ENCODE results near the gene HSPA12A. TPM values are rescaled to one million over a fixed set of nuclear protein-coding genes. Genes with fewer than 3 reads are reported as not detected.

Gene HSPA12A
- total and polyA plus RNA-seq, 5 donors = 8.4 to 21.9 (median 15.1) TPM

GRCh38 chr10:116722736-116723427, 19.5 kb downstream of the HSPA12A start:
- Histone ChIP-seq H3K4me3 (ENCODE audit: low read length) (no peak overlapping the region), H3K9me3 (ENCODE audit: control insufficient read depth, low read length) (no peaks in the 10 kb centered on the region), H3K4me1 (ENCODE audit: control insufficient read depth, insufficient read depth, low read length) (no peaks in the 10 kb centered on the region), H3K27ac (ENCODE audit: low read length) (no peak overlapping the region), H3K27me3 (ENCODE audit: control insufficient read depth, insufficient read depth) (no peaks in the 10 kb centered on the region)
- DNase-seq (no peak), ATAC-seq (no peak)
- intact Hi-C loops (cut with DNase I) = no loop called here
- 85% methylated on average over 6 of the region's 6 CpGs for WGBS

DNA sequence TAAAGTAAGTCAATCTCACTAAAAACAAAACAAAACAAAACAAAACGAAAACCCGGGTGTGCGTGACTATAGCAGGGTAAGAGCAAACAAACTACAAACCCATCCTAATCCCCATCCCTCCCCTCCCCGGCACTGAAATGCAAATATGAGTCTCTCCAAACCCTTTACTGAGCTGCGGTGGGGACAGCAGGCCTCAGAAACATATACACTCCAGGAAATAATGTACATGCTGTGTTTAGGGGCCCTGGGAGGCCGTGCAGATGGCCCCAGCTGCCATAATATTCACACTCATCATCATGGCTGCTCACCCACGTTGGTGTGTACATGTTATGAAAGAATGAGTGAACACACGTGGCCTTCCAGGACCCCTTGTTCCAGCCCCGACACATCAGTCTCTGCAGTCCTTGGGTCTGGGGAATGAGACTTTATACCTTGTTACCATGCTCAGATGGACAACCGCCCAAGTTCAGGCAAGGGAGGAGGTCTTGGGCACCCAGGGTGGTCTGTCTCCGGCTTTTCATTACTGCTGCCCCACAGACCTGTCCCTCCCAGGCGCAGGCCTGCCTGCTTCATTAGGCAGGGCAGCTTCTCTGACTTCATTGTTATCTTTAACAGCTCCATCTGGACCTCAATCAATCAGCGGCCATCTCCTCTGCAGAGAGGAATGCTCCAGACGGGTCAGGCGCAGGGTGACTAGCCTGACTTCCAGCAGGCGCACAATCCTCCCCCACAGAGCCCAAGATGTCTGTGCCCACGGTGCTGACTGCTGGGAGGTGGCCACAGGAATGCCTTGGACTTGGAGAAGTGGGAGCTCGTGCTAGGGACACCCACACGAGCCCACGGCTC, 20.6 kb downstream of the HSPA12A start:
- Histone ChIP-seq H3K4me3 (ENCODE audit: low read length) (no peak overlapping the region), H3K27ac (ENCODE audit: low read length) (no peak overlapping the region), H3K4me1 (ENCODE audit: control insufficient read depth, insufficient read depth, low read length) (peaks cover 3% of the 10 kb centered on the region), H3K27me3 (ENCODE audit: control insufficient read depth, insufficient read depth) (no peaks in the 10 kb centered on the region), H3K9me3 (ENCODE audit: control insufficient read depth, low read length) (no peaks in the 10 kb centered on the region)
- DNase-seq = no peak
- intact Hi-C loops (cut with DNase I) = no loop called here
- ATAC-seq = no peak
- WGBS = 62% methylated on average over 20 of the region's 20 CpGs

DNA sequence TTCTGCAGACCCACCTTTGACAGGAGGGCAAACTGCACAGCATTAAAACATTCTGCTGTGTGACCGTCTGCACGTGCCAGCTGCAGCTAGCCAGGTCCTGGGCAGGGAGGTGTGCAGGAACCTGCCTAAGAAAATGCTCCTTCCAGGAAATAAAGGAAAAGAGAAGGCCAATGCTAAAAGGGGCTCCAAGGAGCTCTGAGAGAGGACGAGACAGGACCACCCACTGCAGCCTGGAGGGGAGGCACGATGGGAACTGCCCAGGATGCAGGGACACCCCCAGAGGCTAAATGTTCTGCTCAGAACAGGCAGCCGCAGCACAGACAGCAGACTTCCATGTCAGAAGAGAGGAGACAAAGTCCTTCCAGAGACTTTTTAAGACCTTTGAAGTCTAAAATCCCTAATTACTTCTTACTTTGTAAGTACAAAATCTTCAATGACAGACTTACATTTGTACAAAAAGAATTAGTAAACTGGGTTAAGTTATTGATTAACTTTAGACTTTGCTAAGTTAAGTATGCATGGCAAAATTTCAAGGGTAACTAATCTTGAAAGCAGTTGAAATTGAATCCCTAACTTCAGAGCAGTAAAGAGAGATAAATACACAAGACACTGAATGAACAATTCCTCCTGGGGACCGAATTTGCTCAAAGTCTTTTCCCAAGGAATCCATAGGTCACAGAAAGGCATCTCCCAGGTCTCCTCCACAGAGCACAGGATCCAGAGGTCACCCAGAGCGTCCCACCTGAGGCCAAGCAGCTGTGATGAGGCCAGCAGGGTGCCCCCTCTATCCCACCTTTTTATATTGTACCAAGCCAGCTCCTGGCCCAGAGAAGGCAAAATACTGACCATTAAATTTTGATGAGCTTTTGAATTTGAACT, 21.5 kb downstream of the HSPA12A start:
- intact Hi-C loops (cut with DNase I) = no loop called here
- Histone ChIP-seq H3K4me3 (ENCODE audit: low read length) (no peak overlapping the region), H3K27ac (ENCODE audit: low read length) (no peak overlapping the region), H3K9me3 (ENCODE audit: control insufficient read depth, low read length) (no peaks in the 10 kb centered on the region), H3K27me3 (ENCODE audit: control insufficient read depth, insufficient read depth) (no peaks in the 10 kb centered on the region), H3K4me1 (ENCODE audit: control insufficient read depth, insufficient read depth, low read length) (peaks cover 7% of the 10 kb centered on the region)
- no peak for ATAC-seq
- DNase-seq = no peak
- 74% methylated on average over 7 of the region's 7 CpGs for WGBS

DNA sequence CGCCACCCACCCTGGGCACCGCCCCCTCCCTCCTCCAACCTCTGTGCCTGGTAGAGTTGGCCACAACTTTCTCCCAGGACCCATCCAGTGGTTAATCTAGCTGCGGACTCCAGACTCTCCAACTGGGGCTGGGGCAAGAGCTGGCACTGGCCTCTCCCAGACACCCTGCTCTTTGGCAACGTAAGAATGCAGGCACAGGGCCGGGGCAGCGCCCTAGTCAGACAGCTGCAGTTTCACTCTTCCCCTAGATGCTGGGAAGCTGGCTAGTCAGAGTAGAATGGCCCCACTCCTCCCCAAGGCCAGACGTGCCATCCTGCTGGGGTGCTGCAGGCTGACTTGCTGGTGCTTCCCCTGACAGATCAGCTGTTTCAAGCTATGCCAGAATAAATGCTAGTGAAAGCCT, 22.1 kb downstream of the HSPA12A start:
- intact Hi-C loops (cut with DNase I) = no loop called here
- ATAC-seq (peak in 1 of 2 donors; percentile 29), DNase-seq (peak in 2 of 3 donors; percentile 29 to 38)
- no peaks in the 10 kb centered on the region for H3K9me3 ChIP-seq (ENCODE audit: control insufficient read depth, low read length)
- no peak overlapping the region for H3K4me3 ChIP-seq (ENCODE audit: low read length)
- no peak overlapping the region for H3K27ac ChIP-seq (ENCODE audit: low read length)
- WGBS = 79% methylated on average over 7 of the region's 7 CpGs
- H3K27me3 ChIP-seq (ENCODE audit: control insufficient read depth, insufficient read depth) = no peaks in the 10 kb centered on the region
- peaks cover 7% of the 10 kb centered on the region for H3K4me1 ChIP-seq (ENCODE audit: control insufficient read depth, insufficient read depth, low read length)

- ATAC-seq (no peak), DNase-seq (no peak)
- WGBS = 76% methylated on average over 1 of the region's 1 CpG
- H3K27ac ChIP-seq (ENCODE audit: low read length) = no peak overlapping the region
- peaks cover 7% of the 10 kb centered on the region for H3K4me1 ChIP-seq (ENCODE audit: control insufficient read depth, insufficient read depth, low read length)
- H3K27me3 ChIP-seq (ENCODE audit: control insufficient read depth, insufficient read depth) = no peaks in the 10 kb centered on the region
- intact Hi-C loops (cut with DNase I) = no loop called here
- H3K9me3 ChIP-seq (ENCODE audit: control insufficient read depth, low read length) = no peaks in the 10 kb centered on the region
- no peak overlapping the region for H3K4me3 ChIP-seq (ENCODE audit: low read length)
Observed at GRCh38 chr10:116719804-116720203, 22.6 kb downstream of the HSPA12A start.

- intact Hi-C loops (cut with DNase I) = no loop called here
- H3K9me3 ChIP-seq (ENCODE audit: control insufficient read depth, low read length) = no peaks in the 10 kb centered on the region
- H3K27me3 ChIP-seq (ENCODE audit: control insufficient read depth, insufficient read depth) = no peaks in the 10 kb centered on the region
- H3K4me3 ChIP-seq (ENCODE audit: low read length) = no peak overlapping the region
- no peak overlapping the region for H3K27ac ChIP-seq (ENCODE audit: low read length)
- peaks cover 7% of the 10 kb centered on the region for H3K4me1 ChIP-seq (ENCODE audit: control insufficient read depth, insufficient read depth, low read length)
- no peak for DNase-seq
- WGBS = 86% methylated on average over 2 of the region's 2 CpGs
- ATAC-seq = no peak
Observed at GRCh38 chr10:116718058-116718457, 24.3 kb downstream of the HSPA12A start.

GRCh38 chr10:116716381-116716780, 26.0 kb downstream of the HSPA12A start:
- no peak overlapping the region for H3K4me3 ChIP-seq (ENCODE audit: low read length)
- H3K27me3 ChIP-seq (ENCODE audit: control insufficient read depth, insufficient read depth) = no peaks in the 10 kb centered on the region
- intact Hi-C loops (cut with DNase I) = no loop called here
- H3K9me3 ChIP-seq (ENCODE audit: control insufficient read depth, low read length) = no peaks in the 10 kb centered on the region
- no peak overlapping the region for H3K27ac ChIP-seq (ENCODE audit: low read length)
- peaks cover 7% of the 10 kb centered on the region for H3K4me1 ChIP-seq (ENCODE audit: control insufficient read depth, insufficient read depth, low read length)
- ATAC-seq (peak in 1 of 2 donors; percentile 44), DNase-seq (peak in 2 of 3 donors; percentile 39 to 68)
- WGBS = 37% methylated on average over 4 of the region's 4 CpGs

- intact Hi-C loops (cut with DNase I) = no loop called here
- Histone ChIP-seq H3K4me1 (ENCODE audit: control insufficient read depth, insufficient read depth, low read length) (peaks cover 7% of the 10 kb centered on the region), H3K27me3 (ENCODE audit: control insufficient read depth, insufficient read depth) (no peaks in the 10 kb centered on the region), H3K27ac (ENCODE audit: low read length) (no peak overlapping the region), H3K4me3 (ENCODE audit: low read length) (no peak overlapping the region), H3K9me3 (ENCODE audit: control insufficient read depth, low read length) (no peaks in the 10 kb centered on the region)
- WGBS = 92% methylated on average over 4 of the region's 4 CpGs
- peak in 1 of 3 donors; percentile 38 for DNase-seq
- no peak for ATAC-seq
Observed at GRCh38 chr10:116715839-116716377, 26.5 kb downstream of the HSPA12A start.

DNA sequence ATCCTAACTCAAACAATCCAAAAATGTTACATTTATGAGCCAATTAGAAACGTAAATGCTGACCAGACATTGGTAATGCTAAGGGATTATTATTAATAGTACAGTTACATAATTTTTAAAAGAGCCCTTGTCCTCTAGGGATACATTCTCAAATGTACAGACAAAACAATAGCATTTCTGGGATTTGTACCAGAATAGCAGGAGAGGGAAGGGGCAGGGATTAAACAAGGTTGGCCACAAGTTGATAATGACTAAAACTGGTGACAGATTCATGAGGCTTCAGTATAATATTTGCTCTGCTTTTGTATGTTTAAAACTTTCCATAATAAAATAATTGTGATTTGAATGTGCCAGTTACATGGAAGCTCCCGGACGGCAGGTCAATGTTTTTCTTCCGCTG, 27.0 kb downstream of the HSPA12A start:
- ATAC-seq (no peak), DNase-seq (no peak)
- H3K27me3 ChIP-seq (ENCODE audit: control insufficient read depth, insufficient read depth) = no peaks in the 10 kb centered on the region
- peaks cover 7% of the 10 kb centered on the region for H3K4me1 ChIP-seq (ENCODE audit: control insufficient read depth, insufficient read depth, low read length)
- WGBS = 74% methylated on average over 4 of the region's 4 CpGs
- intact Hi-C loops (cut with DNase I) = no loop called here
- H3K4me3 ChIP-seq (ENCODE audit: low read length) = no peak overlapping the region
- no peak overlapping the region for H3K27ac ChIP-seq (ENCODE audit: low read length)
- no peaks in the 10 kb centered on the region for H3K9me3 ChIP-seq (ENCODE audit: control insufficient read depth, low read length)

DNA sequence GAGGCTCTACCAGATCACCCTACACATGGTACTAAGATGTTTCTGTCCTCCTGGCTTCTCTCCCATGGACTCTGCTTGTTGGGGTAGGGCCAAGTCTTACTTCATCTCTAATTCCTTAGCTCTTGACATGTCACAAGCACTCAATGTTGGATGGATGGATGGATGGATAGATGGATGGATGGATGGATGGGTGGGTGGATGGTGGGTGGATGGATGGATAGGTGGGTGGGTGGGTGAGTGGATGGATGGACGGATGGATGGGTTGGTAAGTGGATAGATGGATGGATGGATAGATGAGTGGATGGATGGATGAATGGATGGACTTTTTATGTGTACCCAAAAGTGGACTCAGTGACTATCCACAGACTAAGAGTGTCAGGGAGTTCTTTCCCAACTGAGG, 28.5 kb downstream of the HSPA12A start:
- H3K9me3 ChIP-seq (ENCODE audit: control insufficient read depth, low read length) = no peaks in the 10 kb centered on the region
- no peak overlapping the region for H3K27ac ChIP-seq (ENCODE audit: low read length)
- no peak overlapping the region for H3K4me3 ChIP-seq (ENCODE audit: low read length)
- H3K27me3 ChIP-seq (ENCODE audit: control insufficient read depth, insufficient read depth) = no peaks in the 10 kb centered on the region
- H3K4me1 ChIP-seq (ENCODE audit: control insufficient read depth, insufficient read depth, low read length) = peaks cover 7% of the 10 kb centered on the region
- intact Hi-C loops (cut with DNase I) = no loop called here
- ATAC-seq (no peak), DNase-seq (no peak)
- WGBS = 86% methylated on average over 1 of the region's 1 CpG

Measured in right cardiac atrium (tissue), 5 donors.